Body of pancreas (tissue), 4 donors: ENCODE data around the gene AKAP13.

ENCODE experiments used
- POLR2A ChIP-seq, 3 donors: fragments of 450-650 bp; IDR thresholded peaks; one replicate each; pipeline ENCODE4 v1.6.1; 2016; ENCODE audit warnings: antibody characterized with exemption in 3 of 3, mild to moderate bottlenecking in 2 of 3
- TF ChIP-seq, protein P1 (sequence below), 7 experiments: fragments of 450-650 bp in 4 of 7; fragments of 200-600 bp in 3 of 7; sonication (generic) in 3 of 7; IDR thresholded peaks; one replicate each; pipeline ENCODE4 v1.5.1; 2016 to 2019; ENCODE audit warnings: antibody characterized with exemption in 7 of 7

DNA sequence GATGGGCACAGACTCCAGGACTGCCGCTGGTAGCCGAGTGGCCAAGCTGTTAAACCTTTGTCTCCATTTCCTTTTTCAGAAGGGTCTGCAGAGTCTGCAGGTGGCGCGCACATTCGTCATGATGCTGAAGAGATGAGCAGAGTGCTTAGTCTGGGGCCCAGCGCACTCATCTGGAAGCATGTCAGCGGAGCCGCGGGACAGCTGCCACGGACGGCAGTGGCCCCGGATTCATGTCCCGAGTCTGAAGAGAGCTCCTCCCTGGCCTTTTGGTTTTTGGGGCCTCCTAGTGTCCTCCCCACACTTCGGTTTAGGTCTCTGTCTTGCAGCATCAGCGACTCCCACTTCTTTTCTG is 371.7 kb downstream of the AKAP13 start:
- TF ChIP-seq, protein P1, sequence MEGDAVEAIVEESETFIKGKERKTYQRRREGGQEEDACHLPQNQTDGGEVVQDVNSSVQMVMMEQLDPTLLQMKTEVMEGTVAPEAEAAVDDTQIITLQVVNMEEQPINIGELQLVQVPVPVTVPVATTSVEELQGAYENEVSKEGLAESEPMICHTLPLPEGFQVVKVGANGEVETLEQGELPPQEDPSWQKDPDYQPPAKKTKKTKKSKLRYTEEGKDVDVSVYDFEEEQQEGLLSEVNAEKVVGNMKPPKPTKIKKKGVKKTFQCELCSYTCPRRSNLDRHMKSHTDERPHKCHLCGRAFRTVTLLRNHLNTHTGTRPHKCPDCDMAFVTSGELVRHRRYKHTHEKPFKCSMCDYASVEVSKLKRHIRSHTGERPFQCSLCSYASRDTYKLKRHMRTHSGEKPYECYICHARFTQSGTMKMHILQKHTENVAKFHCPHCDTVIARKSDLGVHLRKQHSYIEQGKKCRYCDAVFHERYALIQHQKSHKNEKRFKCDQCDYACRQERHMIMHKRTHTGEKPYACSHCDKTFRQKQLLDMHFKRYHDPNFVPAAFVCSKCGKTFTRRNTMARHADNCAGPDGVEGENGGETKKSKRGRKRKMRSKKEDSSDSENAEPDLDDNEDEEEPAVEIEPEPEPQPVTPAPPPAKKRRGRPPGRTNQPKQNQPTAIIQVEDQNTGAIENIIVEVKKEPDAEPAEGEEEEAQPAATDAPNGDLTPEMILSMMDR (IDR thresholded peaks at IDR 0.05), result no peak
- TF ChIP-seq POLR2A (IDR thresholded peaks at IDR 0.05), result no peak
